HG02885 (cell line): ENCODE results near the gene DCC.

Source experiments
- ATAC-seq: cut with Tn5 transposase; IDR thresholded peaks from one replicate; pipeline ENCODE4 v1.9.1; 2021; ENCODE audit warnings: mild to moderate bottlenecking; ENCODE audit not compliant: unreplicated experiment, poor library complexity

The DCC gene, protein sequence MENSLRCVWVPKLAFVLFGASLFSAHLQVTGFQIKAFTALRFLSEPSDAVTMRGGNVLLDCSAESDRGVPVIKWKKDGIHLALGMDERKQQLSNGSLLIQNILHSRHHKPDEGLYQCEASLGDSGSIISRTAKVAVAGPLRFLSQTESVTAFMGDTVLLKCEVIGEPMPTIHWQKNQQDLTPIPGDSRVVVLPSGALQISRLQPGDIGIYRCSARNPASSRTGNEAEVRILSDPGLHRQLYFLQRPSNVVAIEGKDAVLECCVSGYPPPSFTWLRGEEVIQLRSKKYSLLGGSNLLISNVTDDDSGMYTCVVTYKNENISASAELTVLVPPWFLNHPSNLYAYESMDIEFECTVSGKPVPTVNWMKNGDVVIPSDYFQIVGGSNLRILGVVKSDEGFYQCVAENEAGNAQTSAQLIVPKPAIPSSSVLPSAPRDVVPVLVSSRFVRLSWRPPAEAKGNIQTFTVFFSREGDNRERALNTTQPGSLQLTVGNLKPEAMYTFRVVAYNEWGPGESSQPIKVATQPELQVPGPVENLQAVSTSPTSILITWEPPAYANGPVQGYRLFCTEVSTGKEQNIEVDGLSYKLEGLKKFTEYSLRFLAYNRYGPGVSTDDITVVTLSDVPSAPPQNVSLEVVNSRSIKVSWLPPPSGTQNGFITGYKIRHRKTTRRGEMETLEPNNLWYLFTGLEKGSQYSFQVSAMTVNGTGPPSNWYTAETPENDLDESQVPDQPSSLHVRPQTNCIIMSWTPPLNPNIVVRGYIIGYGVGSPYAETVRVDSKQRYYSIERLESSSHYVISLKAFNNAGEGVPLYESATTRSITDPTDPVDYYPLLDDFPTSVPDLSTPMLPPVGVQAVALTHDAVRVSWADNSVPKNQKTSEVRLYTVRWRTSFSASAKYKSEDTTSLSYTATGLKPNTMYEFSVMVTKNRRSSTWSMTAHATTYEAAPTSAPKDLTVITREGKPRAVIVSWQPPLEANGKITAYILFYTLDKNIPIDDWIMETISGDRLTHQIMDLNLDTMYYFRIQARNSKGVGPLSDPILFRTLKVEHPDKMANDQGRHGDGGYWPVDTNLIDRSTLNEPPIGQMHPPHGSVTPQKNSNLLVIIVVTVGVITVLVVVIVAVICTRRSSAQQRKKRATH (N-terminal part only)

GRCh38 chr18:52339891-52340371 lies at the start of gene DCC:
Gene DCC, plus strand, starts transcription at chr18:52340197. Its CDS starts 591 bp downstream, at chr18:52340788.
- no peak for ATAC-seq

DNA sequence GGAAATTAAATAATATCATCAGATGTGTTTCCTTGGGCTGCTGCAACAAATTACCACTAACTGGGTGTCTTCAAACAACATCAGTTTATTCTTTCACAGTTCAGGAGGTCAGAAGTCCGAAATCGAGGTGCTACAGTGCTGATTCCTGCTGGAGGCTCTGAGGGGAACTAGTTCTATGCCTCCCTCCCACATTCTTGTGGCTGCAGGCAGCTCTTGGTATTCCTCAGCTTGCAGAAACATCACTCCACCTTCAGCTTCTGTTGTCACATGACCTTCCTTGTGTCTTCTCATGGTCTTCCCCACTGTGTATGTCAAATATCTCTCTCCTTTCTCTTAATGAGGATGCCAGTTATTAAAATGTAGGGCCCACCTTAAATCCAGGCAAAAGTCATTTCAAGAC lies 29.3 kb upstream of the DCC start:
- ATAC-seq = no peak

DNA sequence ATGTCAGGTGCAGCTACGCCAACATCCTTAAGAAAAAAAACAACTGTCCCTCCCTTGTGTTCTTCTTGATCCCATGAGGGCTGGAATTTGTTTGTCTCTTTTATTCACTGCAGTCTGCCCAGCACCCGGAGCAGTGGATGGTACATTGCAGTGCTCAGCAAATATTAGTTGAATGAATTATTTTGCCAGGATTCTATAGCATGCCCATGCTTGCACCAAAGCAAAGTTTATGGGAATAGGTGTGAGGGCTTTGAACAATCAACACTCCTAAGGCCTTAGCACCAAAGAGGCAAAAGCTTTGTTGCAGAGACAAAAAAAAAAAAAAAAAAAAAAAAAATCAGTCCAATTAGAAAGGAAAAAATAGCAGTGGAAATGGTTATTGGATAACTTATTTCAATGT lies 28.7 kb upstream of the DCC start:
- ATAC-seq = no peak

GRCh38 chr18:52312346-52312745 lies 27.7 kb upstream of the DCC start:
- no peak for ATAC-seq

DNA sequence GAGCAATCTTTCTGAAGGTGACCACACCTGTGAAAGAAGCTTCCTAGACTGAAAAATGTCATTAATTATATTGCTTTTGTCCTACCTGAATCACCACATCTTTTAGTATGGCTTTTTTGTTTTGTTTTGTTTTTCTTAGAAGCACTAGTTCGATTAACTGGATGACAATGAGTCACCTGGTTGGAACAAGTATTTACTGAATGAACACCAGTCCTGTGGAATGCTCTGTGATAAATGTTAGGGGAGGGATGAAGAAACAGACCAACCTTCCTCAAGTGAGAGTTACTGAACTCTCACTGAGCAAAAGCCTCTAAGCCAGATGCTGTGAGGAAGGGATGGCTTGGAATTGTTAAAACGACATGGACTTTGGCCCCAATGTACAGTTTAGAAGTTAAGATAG lies 26.8 kb upstream of the DCC start:
- no peak for ATAC-seq

- ATAC-seq = no peak
Observed at GRCh38 chr18:52319424-52319983, 20.5 kb upstream of the DCC start.

- no peak for ATAC-seq
Observed at GRCh38 chr18:52322307-52322706, 17.7 kb upstream of the DCC start.

- no peak for ATAC-seq
Observed at GRCh38 chr18:52323802-52324201, 16.2 kb upstream of the DCC start.

DNA sequence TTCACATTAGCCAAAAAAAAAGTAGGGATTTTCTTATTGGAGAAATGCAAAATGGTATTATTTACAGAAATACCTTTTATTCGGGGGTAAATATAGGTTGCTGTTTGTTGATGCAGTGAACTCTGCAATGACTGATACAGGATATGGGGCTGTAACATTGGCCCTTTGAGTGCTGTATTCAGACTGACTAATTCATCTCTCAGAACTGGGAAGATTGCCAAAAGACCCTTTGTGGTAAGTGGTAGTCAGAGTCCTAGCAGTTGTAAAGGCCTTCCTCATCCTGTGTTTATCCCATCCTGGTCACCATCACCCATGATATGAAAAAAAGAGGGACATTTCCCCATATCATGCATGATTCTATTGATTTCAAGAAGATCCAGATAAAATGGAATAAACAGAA lies 14.0 kb upstream of the DCC start:
- no peak for ATAC-seq

- no peak for ATAC-seq
Observed at GRCh38 chr18:52333860-52334259, 6.1 kb upstream of the DCC start.

DNA sequence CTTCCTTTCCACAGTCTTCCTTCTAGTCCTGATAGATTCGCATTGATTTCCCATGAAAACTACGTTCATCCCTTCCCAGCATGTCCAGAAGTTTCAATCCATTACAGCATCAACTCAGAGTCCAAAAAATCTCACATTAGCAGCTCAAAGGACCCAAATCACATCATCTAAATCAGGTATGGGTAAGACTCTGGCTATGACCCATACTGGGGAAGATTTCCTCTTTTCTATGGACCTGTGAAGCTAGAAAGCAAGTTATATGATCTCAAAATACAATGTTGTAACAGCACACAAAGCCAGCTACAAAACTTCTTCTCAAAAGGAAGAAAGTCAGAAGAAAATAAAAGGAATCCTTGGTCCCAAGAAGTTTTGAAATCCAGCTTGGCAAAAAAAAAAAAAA lies 5.7 kb upstream of the DCC start:
- no peak for ATAC-seq

GRCh38 chr18:52334896-52335295 lies 5.1 kb upstream of the DCC start:
- no peak for ATAC-seq

DNA sequence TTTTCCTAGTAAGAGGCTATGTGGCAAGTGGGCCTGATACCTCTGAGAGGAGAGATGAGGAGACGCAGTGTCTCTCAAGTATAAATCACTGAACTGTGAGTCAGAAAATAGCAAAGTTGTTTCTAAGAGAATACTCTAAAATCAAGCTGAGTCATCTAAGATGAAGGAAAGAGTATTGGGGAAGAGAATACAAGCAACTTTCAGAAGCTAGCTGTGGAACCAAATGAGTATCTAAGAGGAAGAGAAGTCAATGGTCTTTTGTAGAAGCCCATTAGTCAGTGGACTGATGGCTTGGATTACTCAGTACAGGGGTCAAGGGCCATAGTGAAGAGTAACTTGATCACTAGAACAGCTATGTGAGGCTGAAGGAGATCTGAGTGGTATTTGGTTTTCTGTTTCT lies 2.7 kb upstream of the DCC start:
- ATAC-seq = no peak

- ATAC-seq = no peak
Observed at GRCh38 chr18:52340406-52341102, 557 bp downstream of the DCC start.

- no peak for ATAC-seq
Observed at GRCh38 chr18:52341103-52341432, 1.1 kb downstream of the DCC start.

DNA sequence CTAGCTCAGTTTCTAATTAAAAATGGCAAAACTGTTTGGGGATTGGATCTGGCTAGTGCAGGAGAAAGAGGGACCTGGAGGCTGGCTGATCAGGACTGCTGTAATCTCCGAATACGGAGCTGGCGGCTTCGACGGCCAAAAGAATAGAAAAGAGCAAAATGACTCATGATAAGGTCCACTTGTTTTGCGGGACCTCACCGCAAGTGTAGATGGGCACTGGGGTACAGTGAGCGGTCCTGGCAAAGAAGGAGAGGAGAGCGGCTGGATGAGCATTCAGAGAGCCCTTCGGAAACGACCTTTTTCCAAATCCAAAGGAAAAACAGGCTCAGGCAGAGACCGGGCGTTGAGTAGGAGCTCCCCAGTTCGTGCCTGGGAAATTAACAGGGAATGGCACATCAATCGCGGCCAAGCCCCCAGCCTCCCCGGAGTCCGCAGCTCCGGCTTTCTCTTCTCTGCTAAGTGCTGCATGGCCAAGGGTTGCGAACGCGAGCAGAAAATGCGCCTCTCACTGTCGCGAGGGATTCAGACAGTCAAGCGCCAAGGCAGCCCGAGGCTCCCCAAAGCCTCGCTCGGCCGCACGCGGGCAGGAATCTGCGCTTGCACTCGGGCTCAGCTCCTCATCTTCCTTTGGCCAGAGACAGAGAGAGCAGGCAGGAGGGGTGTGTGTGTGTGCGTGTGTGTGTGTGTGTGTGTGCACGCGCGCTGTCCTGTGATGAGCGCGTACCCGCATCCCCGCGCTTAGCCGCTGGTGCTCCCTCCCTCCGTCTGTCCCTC lies 1.8 kb downstream of the DCC start:
- no peak for ATAC-seq

DNA sequence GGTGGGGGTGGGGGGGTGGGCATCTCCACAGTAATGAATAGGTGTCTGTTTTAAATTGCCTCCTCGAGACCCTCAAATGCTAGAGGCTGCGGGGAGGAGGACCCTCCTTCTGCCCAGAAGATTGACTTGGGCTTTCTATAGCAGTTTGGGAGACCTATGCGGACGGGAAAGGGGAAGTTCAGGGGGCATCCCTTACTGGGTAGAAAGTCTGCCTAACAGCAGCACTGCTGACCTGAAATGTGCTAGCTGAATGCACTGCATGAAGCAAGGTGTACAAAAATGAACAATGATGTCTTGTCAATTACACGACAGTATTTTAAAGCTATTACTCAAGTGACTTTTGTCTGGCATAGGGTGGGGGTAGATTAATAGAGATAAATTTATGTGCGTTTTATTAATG lies 2.5 kb downstream of the DCC start:
- ATAC-seq = no peak

DNA sequence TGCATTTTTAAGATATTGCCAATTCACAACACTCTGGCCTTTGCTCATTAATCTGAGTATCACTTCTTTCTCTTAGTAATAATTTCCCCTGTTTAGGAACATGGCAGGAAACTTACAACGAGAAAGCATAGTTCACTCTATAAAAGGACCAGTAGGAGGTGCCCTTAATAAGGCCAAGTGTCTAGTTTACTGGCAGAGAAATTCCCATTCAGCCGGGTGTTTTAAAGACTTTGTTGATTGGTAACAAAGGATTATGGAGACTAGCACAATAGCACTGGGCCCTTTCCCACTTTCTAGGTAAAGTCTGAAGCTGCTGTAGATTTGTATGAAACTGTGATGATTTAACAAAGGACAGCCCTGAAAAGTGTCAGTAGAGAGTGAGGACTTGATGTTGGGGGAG lies 3.1 kb downstream of the DCC start:
- ATAC-seq = no peak

DNA sequence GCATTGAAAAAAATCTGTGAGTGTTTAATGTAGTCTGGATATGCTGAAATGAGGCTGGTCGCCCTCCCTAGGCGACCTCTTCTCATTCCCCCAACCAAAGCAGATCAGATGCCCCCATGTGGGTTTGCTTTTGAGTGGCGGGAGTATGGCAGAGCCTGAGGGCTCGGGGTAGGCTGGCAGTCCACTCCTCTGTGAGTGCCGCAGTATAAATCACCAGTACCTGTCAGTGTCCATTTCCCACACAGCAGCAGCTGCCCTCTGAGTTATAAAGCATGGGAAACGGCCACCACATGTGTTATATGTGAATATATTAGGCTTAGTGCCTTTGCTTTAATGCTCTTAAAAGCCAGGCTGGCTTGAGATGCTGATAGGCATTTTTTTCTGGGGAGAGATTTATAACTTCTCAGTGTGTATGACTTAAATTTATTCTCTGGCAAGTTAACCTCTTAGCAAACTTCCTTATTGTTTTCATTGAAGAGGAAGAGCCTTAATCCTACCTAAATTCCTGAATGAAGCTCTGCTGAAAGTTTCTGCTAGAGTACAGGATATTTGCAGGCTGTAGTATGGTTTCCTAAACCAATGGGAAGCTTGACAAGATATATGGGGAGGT lies 3.8 kb downstream of the DCC start:
- ATAC-seq = no peak
